HG03521 (cell line): ENCODE results near the gene TNP1.

ENCODE experiments used
- ATAC-seq: cut with Tn5 transposase; IDR thresholded peaks from one replicate; pipeline ENCODE4 v1.9.1; 2021; ENCODE audit warnings: mild to moderate bottlenecking, moderate library complexity; ENCODE audit not compliant: unreplicated experiment

The TNP1 gene

DNA sequence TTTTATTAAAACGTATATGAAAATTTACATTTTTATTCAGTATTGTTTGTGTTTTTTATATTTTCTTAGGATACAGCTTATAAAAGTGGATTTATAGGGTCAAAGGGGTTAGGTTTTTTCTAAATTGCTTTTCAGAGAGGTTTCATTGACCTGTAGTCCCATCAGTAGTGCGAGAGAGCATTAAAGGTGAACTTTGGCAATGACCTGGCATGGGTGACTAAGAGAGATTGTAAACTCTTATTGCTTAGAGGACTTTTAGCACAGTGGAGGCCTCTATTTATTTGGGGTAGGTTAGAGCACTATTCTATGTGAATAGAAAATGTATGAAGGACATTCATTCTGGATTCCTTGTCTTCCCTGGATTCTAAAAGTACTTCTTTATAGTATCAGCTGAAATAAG lies 16.0 kb upstream of the TNP1 start:
- ATAC-seq, result no peak

- no peak for ATAC-seq
Measured at GRCh38 chr2:216873573-216873972, 13.7 kb upstream of the TNP1 start.

- ATAC-seq, result no peak
Measured at GRCh38 chr2:216872624-216873023, 12.8 kb upstream of the TNP1 start.

GRCh38 chr2:216872040-216872439 lies 12.2 kb upstream of the TNP1 start:
- ATAC-seq, result no peak

DNA sequence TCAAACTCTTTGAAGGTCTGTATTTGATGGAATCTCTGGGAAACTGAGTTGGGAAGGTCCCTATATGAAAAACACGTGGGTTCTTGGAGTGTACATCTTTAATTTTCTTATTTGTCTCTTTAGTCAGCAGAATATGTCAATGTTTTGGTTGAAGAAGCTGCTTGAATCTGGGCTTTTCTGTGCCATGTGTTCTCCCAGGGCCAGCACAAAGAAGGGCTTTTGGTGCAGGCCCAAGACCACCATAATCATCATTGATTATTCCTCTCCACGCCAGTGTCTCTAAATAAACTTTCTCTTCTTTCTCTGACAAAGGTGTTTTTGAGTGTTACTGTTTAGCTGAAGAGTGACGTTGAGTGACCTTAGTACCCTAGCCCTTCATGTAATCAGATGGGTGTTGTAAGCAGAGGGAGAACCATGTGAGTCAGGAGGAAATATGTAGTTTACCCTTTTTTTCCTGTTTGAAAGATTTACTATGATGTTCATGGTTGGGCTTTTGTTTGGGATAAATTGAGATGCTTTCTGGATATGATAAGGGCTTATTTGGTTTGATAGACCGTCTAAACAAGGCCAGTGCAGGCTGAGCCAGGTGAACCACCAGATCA lies 11.6 kb upstream of the TNP1 start:
- no peak for ATAC-seq

GRCh38 chr2:216870508-216871332 lies 10.9 kb upstream of the TNP1 start:
- no peak for ATAC-seq

GRCh38 chr2:216866515-216867095 lies 6.7 kb upstream of the TNP1 start:
- no peak for ATAC-seq

- no peak for ATAC-seq
Measured at GRCh38 chr2:216865658-216866057, 5.8 kb upstream of the TNP1 start.

DNA sequence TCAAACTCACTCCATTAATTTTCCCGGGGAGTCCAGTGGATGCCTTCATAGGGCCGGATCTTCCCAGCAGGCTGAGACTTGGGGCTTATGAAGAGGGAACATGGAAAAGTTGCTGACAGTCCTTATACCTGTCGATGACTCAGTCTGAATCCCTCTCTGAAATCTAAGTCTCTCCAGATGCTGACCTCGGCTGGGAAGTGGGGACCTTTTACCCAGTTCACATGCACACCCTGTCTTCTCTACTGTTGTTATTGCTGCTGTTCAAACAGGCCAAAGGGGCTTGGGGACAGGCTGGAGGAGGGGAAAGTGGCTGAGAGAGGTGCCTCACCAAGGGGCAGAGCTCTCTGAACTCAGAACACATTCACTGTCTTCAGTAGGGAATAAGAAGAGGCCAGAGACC lies 4.1 kb upstream of the TNP1 start:
- ATAC-seq, result no peak

- no peak for ATAC-seq
Measured at GRCh38 chr2:216862628-216863398, 2.9 kb upstream of the TNP1 start.

GRCh38 chr2:216860426-216861137 lies 718 bp upstream of the TNP1 start:
- ATAC-seq, result no peak

DNA sequence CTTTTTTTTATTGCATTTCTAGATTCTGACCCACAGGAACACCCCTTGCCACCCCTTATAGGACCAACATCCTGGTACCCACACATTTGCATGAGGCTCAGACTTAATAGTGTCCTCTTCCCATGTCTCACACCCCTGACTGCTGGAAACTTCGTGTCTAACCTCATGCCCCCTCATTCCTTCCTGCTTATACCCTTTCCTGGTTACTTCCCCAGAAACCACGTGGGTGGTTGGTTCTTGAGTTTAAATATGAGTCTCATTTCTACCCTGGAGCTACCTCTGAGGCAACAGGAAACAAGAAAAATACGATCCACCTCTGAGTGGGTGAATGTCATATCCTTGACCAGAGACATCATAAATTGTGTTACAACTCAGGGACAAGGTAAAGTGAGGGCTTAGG lies 1.6 kb downstream of the TNP1 start:
- no peak for ATAC-seq

DNA sequence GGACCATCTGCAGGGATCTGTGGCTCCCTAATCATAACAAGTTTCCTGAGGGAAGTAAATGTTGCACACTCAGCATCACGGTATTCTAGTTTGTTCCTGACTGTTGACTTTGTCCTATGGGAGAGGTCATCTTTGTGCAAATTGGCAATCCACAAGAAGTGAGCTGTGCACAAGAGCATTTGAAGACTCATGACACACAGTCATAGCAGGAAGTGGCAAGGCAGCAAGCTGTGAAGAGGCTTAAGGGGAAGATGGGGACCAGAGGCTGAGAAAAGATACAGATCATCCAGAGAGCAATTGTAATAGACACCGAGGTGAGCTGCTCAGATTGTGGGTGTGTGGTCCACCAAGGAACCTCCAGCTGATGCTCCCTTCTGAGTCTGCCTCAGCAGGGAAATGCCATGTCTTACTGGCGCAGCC lies 2.7 kb downstream of the TNP1 start:
- no peak for ATAC-seq

GRCh38 chr2:216856406-216857065 lies 3.3 kb downstream of the TNP1 start:
- ATAC-seq, result no peak

DNA sequence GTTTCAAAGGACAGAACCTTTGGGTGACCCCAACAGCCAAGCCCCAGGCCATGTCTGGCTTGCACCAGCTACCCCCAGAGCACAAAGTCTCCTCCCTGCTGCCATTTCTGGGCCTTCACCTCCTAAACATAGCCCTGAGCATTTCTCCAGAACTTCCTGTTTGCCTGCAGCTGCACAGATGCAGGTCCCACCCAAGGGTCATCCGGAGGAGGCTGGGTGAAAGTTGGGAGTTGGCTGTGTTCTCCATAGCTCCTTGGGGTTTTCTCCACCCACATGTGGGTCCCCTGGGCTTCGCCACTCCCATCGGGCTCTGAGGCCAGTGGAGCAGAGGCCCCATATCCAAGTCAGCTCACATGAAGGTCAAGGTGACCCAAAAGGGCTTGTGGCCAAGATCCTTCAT lies 4.3 kb downstream of the TNP1 start:
- ATAC-seq, result no peak

GRCh38 chr2:216855079-216855478 lies 4.8 kb downstream of the TNP1 start:
- no peak for ATAC-seq

DNA sequence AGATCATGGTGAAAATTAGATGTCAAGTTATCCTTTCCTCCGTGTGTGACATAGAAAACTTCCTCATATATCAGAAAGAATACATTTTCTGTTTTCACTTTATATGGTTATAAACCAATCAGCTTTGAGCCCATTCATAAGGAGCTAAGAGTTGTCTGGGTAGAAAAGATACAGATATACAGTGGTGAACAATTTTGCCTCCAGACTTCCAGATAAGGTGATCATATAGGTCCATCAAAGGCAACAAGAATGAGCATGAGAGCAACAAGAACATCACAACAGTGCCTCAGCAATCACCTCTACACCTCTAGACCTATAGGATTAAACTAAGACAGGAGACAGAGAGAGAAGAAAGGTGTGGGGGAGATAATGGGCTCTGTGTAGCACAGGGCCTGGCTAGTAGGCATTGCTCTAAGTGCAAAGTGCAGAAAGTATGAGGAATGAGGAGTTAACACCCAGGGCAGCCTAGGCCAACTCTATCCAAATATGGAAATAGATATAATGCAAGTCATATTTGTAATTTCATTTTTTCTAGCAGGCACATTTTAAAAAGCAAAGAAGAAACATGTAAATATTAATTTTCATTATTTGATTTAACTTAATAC lies 8.3 kb downstream of the TNP1 start:
- ATAC-seq, result no peak

DNA sequence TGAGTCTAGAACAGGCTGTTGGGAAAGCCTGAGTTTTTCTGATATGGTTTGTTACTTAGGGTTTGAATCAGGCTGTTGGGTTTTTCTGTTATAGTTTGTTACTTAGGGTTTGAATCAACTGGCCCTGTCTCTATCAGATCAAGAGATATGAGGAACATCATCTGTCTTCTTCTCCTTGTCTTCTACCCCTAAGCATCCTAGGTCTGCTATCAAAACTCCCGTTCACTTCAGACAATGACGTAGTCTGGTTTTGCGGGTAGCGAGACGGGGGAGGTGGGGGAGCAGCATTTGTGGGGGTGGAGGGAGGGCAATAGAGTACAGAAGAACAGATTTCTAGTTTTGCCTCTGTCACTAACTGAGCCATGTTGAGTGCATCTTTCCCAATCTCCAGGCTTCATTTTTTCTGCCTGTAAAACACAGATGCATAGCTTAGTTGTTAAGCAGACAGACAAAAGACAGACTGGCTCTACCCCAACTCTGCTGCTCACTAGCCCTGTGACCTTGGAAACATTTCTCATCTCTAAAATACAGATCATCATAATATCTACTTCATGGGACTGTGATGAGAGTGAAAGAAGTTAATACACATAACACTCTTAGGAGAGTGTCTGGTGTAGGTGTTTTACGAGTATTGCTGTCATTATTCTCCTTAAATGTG lies 9.1 kb downstream of the TNP1 start:
- ATAC-seq, result no peak

DNA sequence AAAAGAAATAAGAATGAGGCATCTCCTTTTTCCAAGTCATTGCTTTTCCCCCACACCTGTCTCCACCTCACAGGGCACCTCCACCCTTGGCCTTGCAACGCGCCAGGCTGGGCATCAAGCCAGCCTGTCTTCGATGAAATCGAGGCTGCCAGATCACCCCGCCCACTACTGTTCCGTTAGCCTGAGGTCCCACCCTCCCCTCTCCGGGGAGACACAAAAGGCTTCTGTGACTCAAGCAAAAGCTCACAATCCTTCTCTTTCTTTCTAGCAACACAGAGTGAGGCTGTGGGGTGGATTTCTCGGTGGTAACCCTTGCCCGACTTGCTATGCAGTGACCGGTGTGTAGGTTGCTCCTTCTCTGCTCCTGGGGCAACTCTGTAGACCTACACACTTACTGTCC lies 9.9 kb downstream of the TNP1 start:
- no peak for ATAC-seq
